GM18508 (cell line): ENCODE data around the gene PSD4.

ENCODE experiments used
- ATAC-seq: cut with Tn5 transposase; IDR thresholded peaks from one replicate; pipeline ENCODE4 v1.9.1; 2021; ENCODE audit warnings: moderate number of reproducible peaks; ENCODE audit not compliant: insufficient read depth, unreplicated experiment

PSD4 gene

DNA sequence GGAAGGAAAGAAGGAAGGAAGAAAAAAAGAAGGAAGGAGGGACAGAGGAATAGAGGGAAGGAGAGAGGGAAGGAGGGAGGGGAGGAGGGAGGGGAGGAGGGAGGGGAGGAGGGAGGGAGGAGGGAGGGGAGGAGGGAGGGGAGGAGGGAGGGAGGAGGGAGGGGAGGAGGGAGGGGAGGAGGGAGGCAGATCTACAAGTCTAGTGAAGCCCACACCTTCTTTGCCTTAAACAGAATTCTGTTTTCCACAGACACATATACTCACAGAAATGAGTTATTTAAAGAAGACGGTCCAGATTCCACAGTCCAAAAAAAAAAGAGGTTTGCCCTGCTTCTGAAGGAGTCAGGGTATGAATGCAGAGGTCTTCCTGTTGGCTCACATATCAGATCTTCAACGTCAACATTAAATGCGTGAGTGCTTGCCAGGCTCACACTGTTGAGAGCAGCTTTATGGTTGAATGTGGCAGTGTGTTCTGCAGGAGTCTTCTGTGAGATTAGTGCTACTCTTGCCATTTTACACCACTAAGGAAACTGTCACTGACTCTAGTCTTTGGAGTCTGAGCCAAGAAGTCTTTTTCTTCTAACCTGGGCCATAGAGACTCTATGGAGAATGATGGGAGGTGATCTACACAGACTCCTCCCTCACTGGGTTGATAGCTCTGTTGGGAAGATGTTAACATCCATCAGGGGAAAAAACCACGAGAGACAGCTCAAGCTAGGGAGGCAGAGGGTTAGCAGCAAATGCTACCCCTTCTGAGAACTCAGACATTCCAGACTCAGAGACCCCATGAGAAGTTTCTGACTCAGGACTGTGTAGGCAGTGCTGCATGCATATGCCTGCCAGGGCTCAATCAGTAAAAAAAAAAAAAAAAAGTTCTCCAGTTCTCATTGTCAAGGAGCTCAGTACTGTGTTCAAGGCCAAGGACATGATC is 81.6 kb downstream of the PSD4 start:
- ATAC-seq, result no peak

DNA sequence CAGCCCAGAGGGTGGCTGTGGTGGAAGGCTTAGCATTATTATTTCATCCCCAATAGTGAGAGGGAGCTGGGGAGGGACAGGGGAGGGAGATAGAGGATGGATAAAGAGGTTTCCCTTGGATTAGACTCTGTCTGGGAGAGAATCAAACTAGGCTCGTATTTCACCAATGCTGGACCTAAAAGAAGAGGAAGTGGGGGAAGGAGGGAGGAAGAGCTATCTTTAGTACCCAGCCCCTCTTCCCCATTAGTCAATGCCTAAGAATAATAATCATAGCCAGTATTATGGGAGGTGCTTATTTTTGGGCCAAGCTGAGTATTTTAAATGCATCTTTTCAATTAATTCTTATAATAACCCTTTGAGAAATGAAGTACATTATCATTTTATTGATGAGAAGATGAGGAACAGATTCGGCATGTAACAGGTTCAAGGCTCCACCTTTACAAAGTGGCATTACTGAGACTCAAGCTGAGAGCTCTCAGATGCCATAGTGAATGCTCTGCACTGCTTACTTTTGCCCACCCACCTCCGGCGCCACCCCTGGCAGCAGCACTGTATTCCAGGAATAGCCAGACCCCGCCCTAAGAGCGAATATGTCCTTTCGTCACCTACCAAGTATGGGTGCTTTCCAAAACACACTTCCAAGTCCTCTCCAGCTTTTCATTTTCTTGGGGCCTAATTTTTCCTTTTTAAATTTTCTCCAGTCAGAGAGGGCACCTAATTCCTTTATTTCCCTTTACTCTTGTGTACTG is 83.9 kb downstream of the PSD4 start:
- no peak for ATAC-seq

DNA sequence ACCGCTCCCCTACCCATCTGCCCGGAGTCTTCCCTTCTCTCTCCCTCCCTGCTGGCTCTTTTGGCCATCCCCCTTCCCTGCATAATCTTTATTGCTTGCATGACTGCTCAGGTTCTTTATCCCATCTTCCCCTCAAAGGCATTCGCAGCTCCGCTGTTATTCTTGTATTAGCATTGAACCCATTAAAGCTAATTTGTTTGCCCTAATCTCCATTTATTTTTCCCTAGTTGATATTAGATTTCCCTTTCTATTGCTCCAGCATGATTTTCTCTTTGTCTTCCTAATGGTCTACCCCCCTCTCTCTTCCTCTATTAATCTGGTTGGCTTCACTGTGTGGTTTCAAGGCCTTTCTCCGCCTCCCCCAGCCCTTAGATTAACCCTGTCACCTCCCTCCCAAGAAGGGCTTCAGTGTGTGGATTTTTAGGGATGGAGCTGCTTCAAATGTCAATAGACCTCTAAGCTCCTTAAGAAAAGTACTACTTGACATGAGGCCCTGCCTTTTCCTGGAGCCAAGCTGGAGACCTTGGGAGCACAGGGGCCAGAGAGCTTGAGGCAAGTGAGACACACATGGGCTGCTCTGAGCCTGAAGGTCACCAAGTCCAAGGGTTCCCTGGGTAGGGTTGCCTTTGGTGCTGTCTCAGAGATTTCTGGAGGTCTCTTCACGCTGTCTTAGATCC is 84.8 kb downstream of the PSD4 start:
- ATAC-seq, result no peak
